GM18526 (cell line): ENCODE measurements around the gene GTF3C5.
A peak's percentile ranks its signal among the peaks of the same experiment; 100 is the strongest.

Experiments used
- POLR2A ChIP-seq: IDR thresholded peaks from 3 replicates; pipeline ENCODE4 v1.6.1; 2011; ENCODE audit not compliant: insufficient read length; ENCODE audit errors: extremely low read depth

GTF3C5 gene

GRCh38 chr9:133030317-133031129 lies at the start of gene GTF3C5:
Gene GTF3C5 (plus strand): TSS chr9:133030997. CDS start chr9:133031012, 15 bp downstream.
- peak; percentile 85 for TF ChIP-seq POLR2A

GRCh38 chr9:132982458-132982857 lies 48.3 kb upstream of the GTF3C5 start:
- TF ChIP-seq POLR2A = peak; percentile 67

DNA sequence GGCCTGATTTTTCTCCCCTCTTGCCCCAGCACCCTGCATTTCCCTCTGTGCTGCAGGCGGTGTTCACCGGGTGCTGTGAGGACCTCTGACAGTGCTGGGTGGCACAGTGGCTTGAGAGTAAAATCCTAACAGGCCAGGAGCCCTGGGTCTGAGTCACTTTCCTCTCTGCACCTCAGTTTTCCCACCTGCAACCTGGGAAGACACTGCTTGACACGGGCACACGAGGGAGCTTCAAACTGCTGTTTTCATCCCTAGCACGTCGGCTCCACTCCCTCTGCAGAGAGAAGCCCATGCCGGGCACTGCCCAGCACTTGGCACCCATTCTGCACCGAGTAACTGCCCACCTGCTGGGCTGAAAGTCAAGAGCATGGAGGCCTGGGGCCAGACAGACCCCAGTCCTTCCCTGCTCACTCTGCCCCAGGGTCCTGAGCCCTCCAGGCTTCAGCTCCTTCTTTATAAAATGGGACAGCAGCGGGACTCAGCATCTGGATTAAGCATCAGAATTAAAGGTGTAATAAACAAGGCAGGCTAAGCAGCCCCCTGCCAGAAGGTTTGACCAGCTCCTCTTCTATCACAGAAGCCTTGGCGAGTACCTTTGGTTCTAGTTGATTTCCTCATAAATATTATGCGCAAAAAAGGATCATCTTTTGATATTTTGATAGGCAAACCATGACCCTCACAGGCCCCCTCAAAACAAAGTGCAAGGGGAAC lies 47.2 kb upstream of the GTF3C5 start:
- no peak for TF ChIP-seq POLR2A

- TF ChIP-seq POLR2A = no peak
Observed at GRCh38 chr9:132984202-132985070, 46.4 kb upstream of the GTF3C5 start.

DNA sequence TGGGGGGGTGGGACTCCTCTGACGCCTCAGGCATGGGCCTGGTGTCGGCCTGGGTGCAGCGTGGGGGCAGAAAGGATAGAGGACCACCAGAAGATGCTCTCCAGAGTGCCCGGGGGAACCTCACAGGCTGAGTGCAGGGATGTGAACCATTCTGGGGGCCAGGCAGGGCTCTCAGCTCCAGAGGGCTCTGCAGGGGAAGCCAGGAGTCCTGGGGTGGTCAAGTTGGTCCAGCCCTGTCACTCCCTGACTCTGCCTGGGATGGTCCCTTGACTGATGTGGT lies 45.8 kb upstream of the GTF3C5 start:
- TF ChIP-seq POLR2A = no peak

- no peak for TF ChIP-seq POLR2A
Observed at GRCh38 chr9:132985489-132985888, 45.3 kb upstream of the GTF3C5 start.

- TF ChIP-seq POLR2A = no peak
Observed at GRCh38 chr9:132986114-132986513, 44.7 kb upstream of the GTF3C5 start.

DNA sequence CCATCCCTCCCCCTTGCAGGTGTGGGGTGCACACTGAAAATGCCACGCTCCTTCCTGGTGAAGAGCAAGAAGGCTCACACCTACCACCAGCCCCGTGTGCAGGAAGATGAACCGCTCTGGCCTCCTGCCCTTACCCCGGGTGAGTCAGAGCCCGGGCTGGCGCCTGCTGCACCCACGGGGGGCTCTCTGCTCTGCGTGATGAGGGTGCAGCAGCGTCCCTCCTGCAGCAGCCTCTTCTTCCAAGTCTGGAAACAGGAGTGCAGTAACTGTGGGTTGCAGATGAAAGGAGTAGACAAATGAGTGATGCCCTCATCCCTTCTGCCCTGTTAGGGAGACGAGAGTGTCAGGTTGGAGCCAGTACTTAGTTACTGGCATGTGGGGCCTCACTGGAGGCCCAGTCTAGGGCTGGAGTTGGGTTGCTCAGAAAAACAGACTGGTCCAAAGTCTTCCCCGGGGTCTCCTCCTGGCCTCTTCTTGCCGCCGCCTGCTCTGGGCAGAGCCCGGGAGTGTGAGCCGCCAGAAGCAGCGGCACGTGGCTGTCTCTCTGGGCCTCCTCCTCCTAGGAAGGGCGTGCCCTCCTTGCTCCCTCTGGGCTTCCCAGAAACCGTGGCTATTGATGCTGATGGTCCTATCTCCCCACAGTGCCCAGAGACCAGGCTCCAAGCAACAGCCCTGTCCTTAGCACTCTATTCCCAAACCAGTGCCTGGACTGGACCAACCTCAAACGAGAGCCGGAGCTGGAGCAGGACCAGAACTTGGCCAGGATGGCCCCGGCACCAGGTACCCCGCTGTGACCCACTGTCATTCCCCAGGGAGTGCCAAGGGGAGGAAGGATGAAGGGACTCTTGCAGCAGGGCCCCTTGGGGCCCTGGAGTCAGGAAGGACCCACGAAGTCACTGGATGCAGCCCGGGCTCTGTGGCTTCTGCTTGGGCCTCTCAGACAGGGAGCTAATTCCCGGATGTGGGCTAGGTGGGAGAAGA lies 43.9 kb upstream of the GTF3C5 start:
- TF ChIP-seq POLR2A = no peak

DNA sequence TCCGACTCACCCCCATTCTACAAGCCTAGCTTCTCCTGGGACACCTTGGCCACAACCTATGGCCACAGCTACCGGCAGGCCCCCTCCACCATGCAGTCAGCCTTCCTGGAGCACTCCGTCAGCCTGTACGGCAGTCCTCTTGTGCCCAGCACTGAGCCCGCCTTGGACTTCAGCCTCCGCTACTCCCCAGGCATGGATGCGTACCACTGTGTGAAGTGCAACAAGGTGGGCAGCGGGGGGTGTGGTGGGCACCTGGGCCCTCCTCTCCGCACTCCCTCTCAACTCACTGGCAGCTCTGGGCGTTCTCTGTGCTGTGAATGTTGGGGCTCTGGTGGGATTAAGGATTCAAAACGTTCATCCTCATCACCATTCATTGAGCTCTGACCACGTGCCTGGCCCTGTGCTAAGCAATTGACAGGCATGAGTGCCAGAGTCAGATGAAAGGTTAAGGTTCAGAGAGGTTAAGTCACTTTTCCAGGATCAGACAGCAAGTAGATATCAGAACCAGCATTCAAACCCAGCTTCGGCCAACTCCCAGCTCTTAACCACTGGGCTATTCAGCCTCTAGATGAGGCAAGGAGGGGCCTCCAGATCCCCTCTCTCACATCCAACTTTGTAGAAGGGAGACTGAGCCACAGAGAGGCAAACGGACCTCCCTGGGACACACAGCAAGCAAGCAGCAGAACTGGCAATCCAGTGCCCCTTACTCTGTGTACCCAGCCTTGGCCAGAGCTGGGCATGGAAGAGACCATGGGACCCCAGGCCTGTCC lies 42.4 kb upstream of the GTF3C5 start:
- no peak for TF ChIP-seq POLR2A

- TF ChIP-seq POLR2A = no peak
Observed at GRCh38 chr9:132989014-132989310, 41.8 kb upstream of the GTF3C5 start.

DNA sequence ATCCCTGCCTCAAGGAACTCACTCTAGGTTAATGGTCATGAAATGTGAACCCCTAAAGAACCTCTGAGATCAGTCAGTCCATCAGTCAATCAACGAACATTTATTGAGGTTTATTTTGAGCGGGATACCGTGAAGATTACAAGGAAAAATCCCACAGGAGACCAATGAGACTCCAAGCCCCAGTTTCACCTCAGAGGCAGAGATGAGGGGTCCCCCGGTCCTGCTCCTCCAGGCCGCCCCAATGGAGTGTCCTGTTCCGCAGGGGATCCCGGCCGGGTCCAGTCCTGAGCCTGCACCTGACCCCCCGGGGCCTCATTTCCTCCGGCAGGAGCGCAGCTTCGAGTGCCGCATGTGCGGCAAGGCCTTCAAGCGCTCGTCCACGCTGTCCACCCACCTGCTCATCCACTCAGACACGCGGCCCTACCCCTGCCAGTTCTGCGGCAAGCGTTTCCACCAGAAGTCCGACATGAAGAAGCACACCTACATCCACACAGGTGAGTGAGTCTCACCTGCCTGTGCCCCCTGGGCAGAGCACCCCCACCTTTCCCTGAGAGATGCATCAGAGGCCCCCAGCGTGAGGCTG lies 41.3 kb upstream of the GTF3C5 start:
- no peak for TF ChIP-seq POLR2A

DNA sequence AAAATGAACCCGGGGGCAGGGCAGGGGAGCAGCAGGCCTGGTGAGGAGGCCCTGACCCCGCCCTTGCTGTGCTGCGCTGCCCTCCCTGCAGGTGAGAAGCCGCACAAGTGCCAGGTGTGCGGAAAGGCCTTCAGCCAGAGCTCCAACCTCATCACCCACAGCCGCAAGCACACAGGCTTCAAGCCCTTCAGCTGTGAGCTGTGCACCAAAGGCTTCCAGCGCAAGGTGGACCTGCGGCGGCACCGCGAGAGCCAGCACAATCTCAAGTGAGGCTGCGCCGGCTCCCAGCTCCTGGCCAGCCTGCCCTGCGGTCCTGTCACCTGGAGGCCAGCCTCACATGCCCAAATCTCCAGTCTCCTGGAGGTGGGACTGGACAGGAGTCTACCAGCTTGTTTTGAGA lies 40.0 kb upstream of the GTF3C5 start:
- no peak for TF ChIP-seq POLR2A

- no peak for TF ChIP-seq POLR2A
Observed at GRCh38 chr9:132991351-132992300, 39.2 kb upstream of the GTF3C5 start.
